HG03558 (cell line): ENCODE data around the gene NDOR1.
"Not testable (repeated sequence)": the region's sequence is repeated elsewhere in the genome, so short reads cannot be mapped to it uniquely, and the experiment has no call there.

ENCODE experiments used
- ATAC-seq: cut with Tn5 transposase; IDR thresholded peaks from one replicate; pipeline ENCODE4 v1.9.1; 2021; ENCODE audit warnings: moderate number of reproducible peaks; ENCODE audit not compliant: unreplicated experiment; ENCODE audit errors: extremely low read depth

Gene NDOR1

DNA sequence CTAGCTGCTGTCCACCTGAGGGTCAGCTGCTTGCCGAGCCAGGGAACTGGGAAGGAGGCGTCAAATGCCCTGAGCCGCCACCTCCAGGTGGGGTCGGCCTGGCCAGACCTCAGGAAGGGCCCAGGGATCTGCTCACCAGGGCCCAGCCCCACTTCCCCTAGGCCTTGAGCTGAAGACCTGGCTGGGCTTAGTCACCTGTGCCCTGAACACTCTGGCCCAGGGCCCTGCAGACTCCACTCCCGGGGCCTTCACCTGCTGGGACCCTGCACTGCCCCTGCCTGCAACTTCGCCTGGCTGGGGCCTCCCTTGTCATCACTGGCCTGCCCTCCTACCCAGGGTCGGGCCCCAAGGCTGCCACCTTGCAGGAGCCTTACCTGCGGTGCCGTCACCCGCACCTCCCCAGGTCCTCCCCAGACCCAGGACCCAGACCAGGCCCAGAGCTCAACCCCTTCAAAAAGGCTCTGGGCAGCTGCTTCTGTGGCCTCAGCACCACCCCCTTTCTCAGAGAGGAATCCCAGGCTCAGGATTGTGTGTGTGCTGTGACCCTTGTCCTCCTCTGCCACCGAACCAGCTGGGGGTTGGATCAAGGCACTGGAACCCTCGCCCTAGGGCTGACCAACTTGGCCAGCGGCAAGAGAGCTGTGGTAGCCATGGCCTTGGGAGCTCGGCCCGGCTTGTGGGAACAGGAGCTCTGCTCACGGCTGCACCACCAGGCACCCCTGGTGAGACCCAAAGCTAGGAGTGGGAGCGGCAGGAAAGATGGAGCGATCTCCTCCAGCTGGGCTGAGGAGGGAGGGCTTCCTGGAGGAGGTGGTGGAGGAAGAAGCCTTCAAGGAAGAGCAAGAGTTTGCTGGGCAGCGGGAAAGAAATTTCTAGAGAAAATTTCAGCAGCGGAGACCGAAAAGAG is 48.5 kb downstream of the NDOR1 start:
- ATAC-seq = no peak

DNA sequence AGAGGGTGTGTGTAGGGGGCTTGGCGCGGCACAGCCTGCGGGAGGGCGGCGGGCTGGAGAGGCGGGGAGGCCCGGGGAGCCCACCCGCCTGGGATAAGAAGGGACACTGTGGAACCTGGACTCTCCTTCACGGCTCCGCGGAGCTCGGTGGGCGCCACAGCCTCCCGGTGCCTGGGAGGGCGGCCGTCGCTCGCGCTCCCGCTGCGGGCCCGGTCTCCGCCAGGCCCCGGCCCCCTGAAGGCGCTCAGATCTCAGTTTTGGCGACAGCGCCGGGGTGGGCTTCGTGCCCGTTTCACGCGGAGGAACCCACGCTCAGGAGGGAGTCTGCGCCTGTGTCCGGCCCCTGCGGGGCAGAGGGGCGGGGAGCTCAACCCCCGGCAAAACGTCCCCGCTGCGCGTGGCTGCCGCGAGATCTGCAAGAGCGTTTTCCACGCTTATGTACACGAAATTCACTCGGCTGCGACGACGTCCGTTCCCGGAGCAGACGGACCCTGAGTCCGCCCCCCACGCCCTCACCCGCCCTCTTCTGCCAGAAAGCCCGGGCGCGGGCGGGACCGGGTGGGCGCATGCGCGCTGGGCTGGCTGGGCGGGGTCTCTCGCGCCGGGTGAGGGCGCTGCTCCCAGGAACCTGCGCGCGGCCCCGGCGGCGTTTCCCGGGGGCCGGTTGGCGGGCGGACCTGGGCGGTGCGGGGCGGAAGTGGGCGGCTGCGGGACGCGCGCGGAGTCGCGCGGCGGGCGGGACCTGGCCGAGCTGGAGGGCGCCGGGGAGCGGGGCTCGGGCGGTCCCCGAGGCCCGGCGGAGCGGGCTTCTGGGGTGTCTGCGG is 49.3 kb downstream of the NDOR1 start, which contains the start of gene NELFB:
Gene NELFB, plus strand, starts transcription at position 704 of the 824 bp plus-strand sequence.
- ATAC-seq = peak; percentile 39

DNA sequence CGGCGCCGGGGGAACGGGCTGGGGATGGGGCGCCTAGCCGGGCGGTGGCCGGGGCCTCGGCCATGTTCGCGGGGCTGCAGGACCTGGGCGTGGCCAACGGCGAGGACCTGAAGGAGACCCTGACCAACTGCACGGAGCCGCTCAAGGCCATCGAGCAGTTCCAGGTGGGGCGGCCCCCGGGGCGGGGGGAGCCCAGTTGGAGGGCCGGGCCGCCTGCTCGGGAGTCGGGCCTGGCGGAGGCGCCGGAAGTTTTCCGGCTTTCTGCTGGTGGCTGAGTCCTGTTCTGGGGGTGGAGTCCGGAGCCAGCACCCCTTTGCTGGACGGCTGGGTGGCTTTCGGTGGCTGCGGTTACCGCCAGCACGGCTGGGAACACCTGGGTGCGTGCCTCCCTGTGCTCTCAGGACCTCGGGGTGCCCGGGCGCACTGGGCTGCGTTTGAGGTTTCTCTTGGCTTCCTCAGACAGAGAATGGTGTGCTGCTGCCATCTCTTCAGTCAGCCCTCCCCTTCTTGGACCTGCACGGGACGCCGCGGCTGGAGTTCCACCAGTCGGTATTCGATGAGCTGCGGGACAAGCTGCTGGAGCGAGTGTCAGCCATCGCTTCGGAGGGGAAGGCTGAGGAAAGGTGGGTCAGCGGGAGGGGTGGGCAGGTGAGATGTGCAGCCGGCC is 50.1 kb downstream of the NDOR1 start:
- no peak for ATAC-seq

DNA sequence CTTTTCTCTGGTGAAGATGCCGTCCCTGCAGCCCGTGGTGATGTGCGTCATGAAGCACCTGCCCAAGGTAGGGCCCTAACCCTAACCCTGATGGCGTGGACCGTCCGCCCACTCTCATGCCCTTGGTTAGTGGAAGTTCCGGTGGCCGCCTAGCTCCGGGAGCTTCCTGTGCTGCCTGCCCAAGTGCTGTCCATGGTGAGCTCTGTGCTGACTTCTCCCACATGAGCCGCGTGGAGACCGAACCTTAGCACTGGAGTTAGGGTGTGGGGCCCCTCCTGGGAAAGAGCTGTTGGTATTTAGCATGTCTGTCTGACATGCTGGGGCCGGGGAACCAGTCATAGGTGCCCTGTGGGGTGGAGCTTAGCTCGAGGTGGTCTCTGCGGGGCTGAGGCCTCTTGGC is 50.9 kb downstream of the NDOR1 start:
- ATAC-seq = no peak

DNA sequence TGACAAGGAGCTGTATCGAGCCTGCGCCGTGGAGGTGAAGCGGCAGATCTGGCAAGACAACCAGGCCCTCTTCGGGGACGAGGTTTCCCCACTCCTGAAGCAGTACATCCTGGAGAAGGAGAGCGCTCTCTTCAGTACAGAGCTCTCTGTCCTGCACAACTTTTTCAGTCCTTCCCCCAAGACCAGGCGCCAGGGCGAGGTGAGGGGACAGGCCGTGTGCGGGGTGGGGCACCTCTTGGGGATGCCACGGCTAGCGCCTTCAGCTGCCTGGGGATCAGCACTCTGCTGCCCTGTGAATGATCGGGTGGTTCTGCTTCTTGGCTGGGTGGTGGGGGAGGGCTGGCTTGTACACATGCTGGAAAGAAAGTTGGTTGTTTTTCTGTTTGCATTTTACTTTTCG is 51.4 kb downstream of the NDOR1 start:
- no peak for ATAC-seq

DNA sequence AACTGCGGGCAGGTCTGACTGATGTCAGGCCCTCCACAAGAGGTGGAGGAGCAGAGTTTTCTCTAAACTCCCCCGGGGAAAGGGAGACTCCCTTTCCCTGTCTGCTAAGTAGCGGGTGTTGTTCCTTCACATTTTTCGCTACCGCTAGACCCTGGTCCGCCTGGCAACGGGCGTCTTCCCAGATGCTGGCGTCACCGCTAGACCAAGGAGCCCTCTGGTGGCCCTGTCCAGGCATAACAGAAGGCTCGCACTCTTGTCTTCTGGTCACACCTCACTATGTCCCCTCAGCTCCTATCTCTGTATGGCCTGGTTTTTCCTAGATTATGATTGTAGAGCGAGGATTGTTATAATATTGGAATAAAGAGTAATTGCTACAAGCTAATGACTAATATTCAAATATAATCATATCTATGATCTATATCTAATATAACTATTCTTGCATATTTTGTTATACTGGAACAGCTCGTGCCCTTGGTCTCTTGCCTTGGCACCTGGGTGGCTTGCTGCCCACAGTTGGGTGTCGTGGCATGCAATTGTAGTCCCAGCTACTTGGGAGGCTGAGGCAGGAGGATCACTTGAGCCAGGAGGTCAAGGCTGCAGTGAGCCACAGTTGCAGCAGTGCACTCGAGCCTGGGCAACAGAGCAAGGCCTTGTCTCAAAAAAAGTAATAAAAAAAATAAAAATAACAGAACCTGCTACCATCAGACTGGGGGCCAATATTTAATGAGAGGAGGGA is 56.8 kb downstream of the NDOR1 start:
- not testable (repeated sequence) for ATAC-seq

DNA sequence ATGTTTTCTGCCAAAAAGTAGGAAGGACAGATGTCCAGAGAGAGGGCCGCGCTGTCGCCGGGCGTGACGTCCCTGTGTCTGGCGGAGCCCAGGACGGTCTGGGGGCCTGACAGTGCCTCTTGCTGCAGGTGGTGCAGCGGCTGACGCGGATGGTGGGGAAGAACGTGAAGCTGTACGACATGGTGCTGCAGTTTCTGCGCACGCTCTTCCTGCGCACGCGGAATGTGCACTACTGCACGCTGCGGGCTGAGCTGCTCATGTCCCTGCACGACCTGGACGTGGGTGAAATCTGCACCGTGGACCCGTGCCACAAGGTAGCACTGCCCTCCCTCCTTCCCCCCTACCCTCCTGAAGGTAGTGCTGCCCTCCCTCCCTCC is 57.4 kb downstream of the NDOR1 start:
- ATAC-seq = no peak

DNA sequence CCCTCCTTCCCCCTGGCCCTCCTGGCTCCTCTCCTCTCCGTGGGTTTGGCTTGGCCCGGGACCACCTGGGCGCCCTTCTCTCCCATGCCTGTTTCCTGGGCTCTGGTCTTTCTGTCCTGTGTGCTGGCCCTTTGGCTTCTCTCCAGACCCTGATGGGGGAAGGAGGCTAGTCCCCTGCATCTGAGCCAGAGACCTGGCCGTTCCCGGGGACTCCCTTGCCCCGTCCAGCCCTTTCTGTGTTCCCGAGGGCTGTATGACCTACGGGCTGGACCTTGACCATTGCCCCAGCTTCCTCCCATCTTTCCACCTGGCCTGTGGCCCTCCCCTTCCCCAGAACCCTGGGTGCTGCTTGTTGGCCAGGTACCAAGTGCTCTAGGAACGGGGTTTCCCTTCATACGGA is 58.0 kb downstream of the NDOR1 start:
- no peak for ATAC-seq

DNA sequence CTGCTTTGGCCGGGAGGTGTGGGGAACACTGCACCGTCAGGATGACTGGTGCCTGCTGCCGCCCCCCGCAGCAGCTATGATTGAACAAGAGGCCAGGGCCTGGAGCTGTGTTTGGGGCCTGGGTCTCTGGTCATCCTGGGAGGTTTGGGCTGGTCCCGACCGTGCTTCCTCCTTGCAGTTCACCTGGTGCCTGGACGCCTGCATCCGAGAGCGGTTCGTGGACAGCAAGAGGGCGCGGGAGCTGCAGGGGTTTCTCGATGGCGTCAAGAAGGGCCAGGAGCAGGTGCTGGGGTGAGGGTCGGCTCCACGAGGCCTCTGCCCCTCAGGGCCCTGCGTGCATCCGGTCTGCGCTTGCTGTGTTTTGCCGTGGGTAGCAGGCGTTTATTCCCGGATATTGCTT is 58.6 kb downstream of the NDOR1 start:
- ATAC-seq = no peak

DNA sequence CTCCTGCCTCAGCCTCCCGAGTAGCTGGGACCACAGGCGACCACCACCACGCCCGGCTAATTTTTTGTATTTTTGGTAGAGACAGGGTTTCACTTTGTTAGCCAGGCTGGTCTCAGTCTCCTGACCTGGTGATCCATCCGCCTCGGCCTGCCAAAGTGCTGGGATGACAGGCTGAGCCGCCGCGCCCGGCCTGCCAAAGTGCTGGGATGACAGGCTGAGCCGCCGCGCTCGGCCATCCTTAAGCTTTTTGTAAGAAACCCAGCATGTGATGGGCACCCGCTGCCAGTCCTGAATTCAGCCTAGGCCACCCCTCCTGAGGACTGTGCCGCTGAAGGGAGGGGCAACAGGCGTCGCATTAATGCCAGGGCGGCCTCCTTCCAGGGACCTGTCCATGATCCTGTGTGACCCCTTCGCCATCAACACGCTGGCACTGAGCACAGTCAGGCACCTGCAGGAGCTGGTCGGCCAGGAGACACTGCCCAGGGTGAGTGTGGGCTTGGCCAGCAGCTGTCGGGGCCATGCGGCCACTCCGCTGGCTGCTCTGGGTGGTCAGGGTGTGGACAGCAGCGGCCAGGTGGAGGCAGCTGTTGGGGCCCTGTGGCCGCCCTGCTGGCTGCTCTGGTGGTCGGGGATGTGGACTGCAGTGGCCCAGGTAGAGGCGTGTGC is 60.1 kb downstream of the NDOR1 start:
- no peak for ATAC-seq

DNA sequence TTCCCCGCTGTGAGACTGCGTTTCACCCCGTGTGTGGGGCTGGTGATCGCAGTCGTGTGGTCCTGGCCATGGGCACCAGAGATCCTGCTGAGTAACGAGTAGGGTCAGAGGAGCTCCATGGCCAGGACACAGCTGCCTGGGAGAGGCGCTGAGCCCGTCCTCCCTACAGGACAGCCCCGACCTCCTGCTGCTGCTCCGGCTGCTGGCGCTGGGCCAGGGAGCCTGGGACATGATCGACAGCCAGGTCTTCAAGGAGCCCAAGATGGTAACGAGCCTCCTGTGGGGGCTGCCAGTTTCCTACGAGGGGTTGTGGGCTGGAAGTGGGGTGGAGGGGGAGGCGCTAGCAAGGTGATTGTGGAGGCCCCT is 60.6 kb downstream of the NDOR1 start:
- no peak for ATAC-seq
